PC-9 (cell line): ENCODE measurements around the gene NDUFS2. TPM values are rescaled to one million over a fixed set of nuclear protein-coding genes. Genes with fewer than 3 reads are reported as not detected.

ENCODE experiments used
- BruUV-seq: library from RNA; stranded (reverse); fragments of 400-500 nt; replicated peaks from 2 replicates; lab custom pipeline; 2021; lab: Mats Ljungman, UMichigan
- CTCF ChIA-PET: fragments of 300-600 bp; sonication (Branson Sonifier 250); formaldehyde crosslinking; loops from one replicate; lab custom pipeline; 2022; ENCODE audit warnings: antibody characterized with exemption; lab: Charles Lee
- POLR2A ChIA-PET: fragments of 300-600 bp; sonication (Branson Sonifier 250); formaldehyde crosslinking; loops from one replicate; lab custom pipeline; 2022; ENCODE audit warnings: antibody characterized with exemption; ENCODE audit not compliant: unreplicated experiment; lab: Charles Lee
- DNase-seq, 2 experiments: peaks; one replicate each; pipeline versions ENCODE4 v3.0.0 to v3.0.0-alpha.2; 2015 to 2022; ENCODE audit warnings: mixed read lengths in 1 of 2
- H2AFZ ChIP-seq: fragments of 200-600 bp; sonication (generic); 2 replicates; pipeline ENCODE4 v1.8.1; 2017; ENCODE audit warnings: antibody characterized with exemption
- H3F3A ChIP-seq: fragments of 200-600 bp; sonication (generic); 2 replicates; pipeline ENCODE4 v1.8.1; 2017; ENCODE audit warnings: antibody characterized with exemption, mild to moderate bottlenecking, low read depth; ENCODE audit not compliant: insufficient read depth
- H3K27ac ChIP-seq: fragments of 200-600 bp; sonication (generic); 2 replicates; pipeline ENCODE4 v1.6.1; 2016; ENCODE audit warnings: mixed run types
- H3K27me3 ChIP-seq: fragments of 200-600 bp; sonication (generic); 2 replicates; pipeline ENCODE4 v1.6.1; 2016; ENCODE audit warnings: low read depth, mixed run types; ENCODE audit not compliant: insufficient read depth
- H3K36me3 ChIP-seq: fragments of 200-600 bp; sonication (generic); 2 replicates; pipeline ENCODE4 v1.6.1; 2016; ENCODE audit warnings: low read depth, mixed run types
- H3K4me1 ChIP-seq: fragments of 200-600 bp; sonication (generic); replicated peaks from 2 replicates; pipeline ENCODE4 v1.6.1; 2016; ENCODE audit warnings: mixed run types; ENCODE audit not compliant: insufficient read depth
- H3K4me2 ChIP-seq: fragments of 200-600 bp; sonication (generic); 2 replicates; pipeline ENCODE4 v1.6.1; 2017; ENCODE audit warnings: mixed run types
- H3K4me3 ChIP-seq: fragments of 200-600 bp; sonication (generic); 2 replicates; pipeline ENCODE4 v1.6.1; 2016; ENCODE audit warnings: mixed run types
- H3K79me2 ChIP-seq: fragments of 200-600 bp; sonication (generic); 2 replicates; pipeline ENCODE4 v1.6.1; 2017; ENCODE audit warnings: low read depth, mixed run types
- H3K9me2 ChIP-seq: fragments of 200-600 bp; sonication (generic); 2 replicates; pipeline ENCODE4 v1.8.1; 2017; ENCODE audit warnings: mild to moderate bottlenecking; ENCODE audit not compliant: insufficient read depth
- H3K9me3 ChIP-seq: fragments of 200-600 bp; sonication (generic); 2 replicates; pipeline ENCODE4 v1.8.1; 2016; ENCODE audit warnings: low read depth; ENCODE audit not compliant: insufficient read depth
- H4K20me1 ChIP-seq: fragments of 200-600 bp; sonication (generic); 2 replicates; pipeline ENCODE4 v1.8.1; 2017; ENCODE audit not compliant: insufficient read depth
- CTCF ChIP-seq: fragments of 200-600 bp; sonication (generic); conservative IDR thresholded peaks from 2 replicates; pipeline ENCODE4 v1.6.1; 2017; ENCODE audit warnings: mixed run types, antibody characterized with exemption, mild to moderate bottlenecking, moderate library complexity
- EZH2 ChIP-seq: fragments of 200-600 bp; sonication (generic); IDR thresholded peaks from 2 replicates; pipeline ENCODE4 v1.8.0; 2017; ENCODE audit warnings: antibody characterized with exemption, low read depth
- intact Hi-C: fragments of 100-400 bp; cut with micrococcal nuclease; formaldehyde crosslinking; loops from one replicate; pipeline ENCODE4 v1.10.0; 2022; ENCODE audit not compliant: unreplicated experiment
- total RNA-seq: library from RNA; stranded (reverse); gene quantifications from 2 replicates; pipeline ENCODE4 v1.2.3, GENCODE V29; 2021

Gene NDUFS2
- total RNA-seq, 1 experiment from 2014 or later = 99.5 TPM

- H3K4me1 ChIP-seq = peaks cover 24% of the 10 kb centered on the region
- no peaks in the 10 kb centered on the region for H3K27me3 ChIP-seq
- CTCF ChIA-PET = no interaction called here
- TF ChIP-seq CTCF (no peak), EZH2 (no peak)
- no peaks in the 10 kb centered on the region for H4K20me1 ChIP-seq
- H3K4me3 ChIP-seq = no peak overlapping the region
- H3K36me3 ChIP-seq = peaks cover 11% of the 10 kb centered on the region
- BruUV-seq = no TSS peak
- intact Hi-C loops = no loop called here
- H2AFZ ChIP-seq = no peak overlapping the region
- H3K27ac ChIP-seq = no peak overlapping the region
- POLR2A ChIA-PET = no interaction called here
- H3K79me2 ChIP-seq = peaks cover 19% of the 10 kb centered on the region
- no peaks in the 10 kb centered on the region for H3K9me3 ChIP-seq
- H3K4me2 ChIP-seq = no peak overlapping the region
- H3K9me2 ChIP-seq = no peaks in the 10 kb centered on the region
- DNase-seq = no peak
- peaks cover 37% of the 10 kb centered on the region for H3F3A ChIP-seq
Observed at GRCh38 chr1:161161652-161162051, 40.5 kb upstream of the NDUFS2 start.

GRCh38 chr1:161162052-161162451 is 40.1 kb upstream of the NDUFS2 start:
- Histone ChIP-seq H3K27me3 (no peaks in the 10 kb centered on the region), H4K20me1 (no peaks in the 10 kb centered on the region), H3K79me2 (peaks cover 19% of the 10 kb centered on the region), H3K4me2 (no peak overlapping the region), H3K36me3 (peaks cover 8% of the 10 kb centered on the region), H2AFZ (no peak overlapping the region), H3K27ac (no peak overlapping the region), H3K4me1 (peaks cover 25% of the 10 kb centered on the region), H3K9me3 (no peaks in the 10 kb centered on the region), H3K4me3 (no peak overlapping the region), H3F3A (peaks cover 39% of the 10 kb centered on the region), H3K9me2 (no peaks in the 10 kb centered on the region)
- BruUV-seq = no TSS peak
- ChIA-PET CTCF (no interaction called here), POLR2A (interaction anchor here (0.7 kb wide), 1 partner anchor 109 kb away, joined by 3 read pairs; no protein-coding TSS in a partner anchor)
- no peak for DNase-seq
- intact Hi-C loops = no loop called here
- TF ChIP-seq CTCF (no peak), EZH2 (no peak)

GRCh38 chr1:161162806-161163205 is 39.4 kb upstream of the NDUFS2 start:
- Histone ChIP-seq H3K79me2 (peaks cover 19% of the 10 kb centered on the region), H3K36me3 (peaks cover 7% of the 10 kb centered on the region), H3K4me1 (peaks cover 29% of the 10 kb centered on the region), H3K27ac (no peak overlapping the region), H2AFZ (no peak overlapping the region), H3K27me3 (no peaks in the 10 kb centered on the region), H3K4me3 (no peak overlapping the region), H3K9me2 (no peaks in the 10 kb centered on the region), H3K9me3 (no peaks in the 10 kb centered on the region), H4K20me1 (no peaks in the 10 kb centered on the region), H3F3A (peaks cover 33% of the 10 kb centered on the region), H3K4me2 (no peak overlapping the region)
- ChIA-PET POLR2A (interaction anchor here (0.7 kb wide), 1 partner anchor 110 kb away, joined by 3 read pairs; no protein-coding TSS in a partner anchor), CTCF (interaction anchor here (0.7 kb wide), 1 partner anchor 19 kb away, joined by 3 read pairs; no protein-coding TSS in a partner anchor)
- no peak for DNase-seq
- no peak for TF ChIP-seq CTCF
- TF ChIP-seq EZH2 = no peak
- BruUV-seq = no TSS peak
- intact Hi-C loops = no loop called here
